HG02870 (cell line): ENCODE data around the gene SPATA13.
A peak's percentile ranks its signal among the peaks of the same experiment; 100 is the strongest.

ENCODE experiments used
- ATAC-seq: cut with Tn5 transposase; IDR thresholded peaks from one replicate; pipeline ENCODE4 v1.9.1; 2021; ENCODE audit warnings: mild to moderate bottlenecking, moderate library complexity; ENCODE audit not compliant: unreplicated experiment

Gene SPATA13

GRCh38 chr13:24141333-24141910 lies 19.1 kb upstream of the SPATA13 start:
- ATAC-seq, result no peak

GRCh38 chr13:24142453-24142852 lies 18.1 kb upstream of the SPATA13 start:
- ATAC-seq, result no peak

- ATAC-seq, result no peak
Observed at GRCh38 chr13:24142886-24143285, 17.6 kb upstream of the SPATA13 start.

GRCh38 chr13:24145240-24145639 lies 15.3 kb upstream of the SPATA13 start:
- ATAC-seq, result no peak

- ATAC-seq, result no peak
Observed at GRCh38 chr13:24145674-24146073, 14.8 kb upstream of the SPATA13 start.

- no peak for ATAC-seq
Observed at GRCh38 chr13:24146961-24147569, 13.5 kb upstream of the SPATA13 start.

- no peak for ATAC-seq
Observed at GRCh38 chr13:24147570-24147963, 13.0 kb upstream of the SPATA13 start.

- no peak for ATAC-seq
Observed at GRCh38 chr13:24148414-24149235, 11.9 kb upstream of the SPATA13 start.

GRCh38 chr13:24149246-24150032 lies 11.1 kb upstream of the SPATA13 start:
- no peak for ATAC-seq

GRCh38 chr13:24150572-24150971 lies 9.9 kb upstream of the SPATA13 start:
- no peak for ATAC-seq

GRCh38 chr13:24151864-24152263 lies 8.7 kb upstream of the SPATA13 start:
- no peak for ATAC-seq

GRCh38 chr13:24152292-24153214 lies 8.0 kb upstream of the SPATA13 start:
- ATAC-seq, result no peak

- no peak for ATAC-seq
Observed at GRCh38 chr13:24153347-24153746, 7.2 kb upstream of the SPATA13 start.

GRCh38 chr13:24153979-24154701 lies 6.4 kb upstream of the SPATA13 start:
- no peak for ATAC-seq

- ATAC-seq, result no peak
Observed at GRCh38 chr13:24159357-24159756, 1.2 kb upstream of the SPATA13 start.

GRCh38 chr13:24161010-24161775 lies 673 bp downstream of the SPATA13 start:
- ATAC-seq, result peak; percentile 28

GRCh38 chr13:24161980-24162525 lies 1.5 kb downstream of the SPATA13 start:
- no peak for ATAC-seq

- no peak for ATAC-seq
Observed at GRCh38 chr13:24162604-24163003, 2.1 kb downstream of the SPATA13 start.

- ATAC-seq, result no peak
Observed at GRCh38 chr13:24165746-24166145, 5.2 kb downstream of the SPATA13 start.
